Measurements from ENCODE around the gene NTPCR.
"Not testable (repeated sequence)": the region's sequence is repeated elsewhere in the genome, so short reads cannot be mapped to it uniquely, and the experiment has no call there.

The NTPCR gene

DNA sequence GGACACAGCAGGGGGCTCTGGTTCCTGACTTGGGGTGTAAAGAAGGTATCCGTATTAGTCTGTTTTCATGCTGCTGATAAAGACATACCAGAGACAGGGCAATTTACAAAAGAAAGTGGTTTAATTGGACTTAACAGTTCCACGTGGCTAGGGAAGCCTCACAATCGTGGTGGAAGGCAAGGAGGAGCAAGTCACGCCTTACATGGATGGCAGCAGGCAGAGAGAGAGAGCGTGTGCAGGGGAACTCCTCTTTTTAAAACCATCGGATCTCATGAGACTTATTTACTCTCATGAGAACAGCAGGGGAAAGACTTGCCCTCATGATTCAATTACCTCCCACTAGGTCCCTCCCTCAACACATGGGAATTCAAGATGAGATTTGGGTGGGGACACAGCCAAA lies 23.2 kb upstream of the NTPCR start:
- DNase-seq (ENCODE audit: low read depth), result not testable (repeated sequence)

DNA sequence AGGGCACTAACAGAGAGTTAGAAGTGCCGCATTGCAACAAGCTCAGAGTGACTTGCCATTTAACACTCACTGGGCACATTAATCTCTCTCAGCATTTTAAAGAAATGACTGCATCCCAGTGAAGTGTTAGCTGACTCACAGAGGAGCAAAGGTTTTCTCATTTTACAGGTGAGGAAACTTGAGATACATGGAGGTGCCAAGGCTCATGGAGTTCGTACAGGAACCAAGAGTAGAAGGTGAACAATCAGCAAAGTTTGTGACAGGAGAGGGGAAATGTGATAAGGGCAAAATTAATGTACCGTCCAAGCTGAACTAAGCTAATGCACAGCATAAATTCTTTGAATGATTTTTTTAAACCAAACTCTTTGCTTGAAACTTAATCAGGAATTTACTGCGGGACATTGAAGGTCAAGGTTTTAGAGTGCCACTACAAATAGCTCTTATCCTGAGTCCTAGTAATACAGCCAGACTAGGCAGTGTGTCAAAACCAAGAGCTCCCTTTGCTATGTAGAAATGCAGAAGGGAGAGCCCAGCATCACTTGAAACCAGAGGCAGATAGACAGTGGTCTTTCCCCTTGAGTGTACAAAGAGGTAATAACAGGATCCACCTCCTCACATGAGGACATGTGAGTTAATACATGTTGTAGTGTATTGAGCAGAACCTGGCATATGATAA lies 22.4 kb upstream of the NTPCR start:
- DNase-seq (ENCODE audit: low read depth), result no peak

DNA sequence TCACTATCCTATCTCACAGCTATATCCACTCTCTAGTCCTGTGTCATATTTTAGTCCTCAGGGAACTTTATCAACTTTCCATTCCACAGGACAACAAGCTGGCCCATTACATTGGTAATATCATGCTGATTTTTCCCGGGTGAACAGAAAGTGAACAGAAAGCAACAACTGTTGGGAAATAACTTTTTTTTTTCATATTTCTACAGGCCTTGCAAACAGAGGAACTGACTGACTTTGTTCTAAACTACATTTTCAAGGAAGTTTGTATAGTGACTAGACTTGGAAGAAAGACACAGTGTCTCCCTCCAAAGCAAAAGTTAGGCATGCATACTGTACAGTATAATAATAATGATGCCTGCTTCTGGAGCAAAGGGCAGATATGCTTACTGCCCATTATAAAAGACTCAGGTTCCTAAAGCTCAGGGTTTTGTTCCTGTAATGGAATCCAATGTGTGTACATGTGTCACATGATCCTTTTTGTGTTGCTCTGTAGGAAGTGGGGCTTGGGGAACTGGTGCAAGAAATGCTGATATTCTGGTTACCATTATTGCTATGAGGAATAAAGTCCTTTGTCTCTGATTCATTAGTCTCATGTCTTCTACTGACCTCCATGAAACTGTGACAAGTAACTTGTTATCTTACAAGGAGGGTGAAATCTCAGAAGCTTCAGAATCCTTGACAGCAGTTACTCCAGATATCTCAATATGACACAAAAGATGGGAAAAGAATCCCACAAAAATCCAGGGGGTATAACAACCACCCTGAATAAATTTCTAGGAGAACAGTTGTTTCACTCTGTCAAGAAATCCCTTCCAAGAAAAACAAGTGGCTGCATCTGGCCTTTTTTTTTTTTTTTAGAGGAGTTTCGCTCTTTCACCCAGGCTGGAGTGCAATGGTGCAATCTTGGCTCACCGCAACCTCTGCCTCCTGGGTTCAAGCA lies 17.7 kb upstream of the NTPCR start:
- no peak for DNase-seq (ENCODE audit: low read depth)

DNA sequence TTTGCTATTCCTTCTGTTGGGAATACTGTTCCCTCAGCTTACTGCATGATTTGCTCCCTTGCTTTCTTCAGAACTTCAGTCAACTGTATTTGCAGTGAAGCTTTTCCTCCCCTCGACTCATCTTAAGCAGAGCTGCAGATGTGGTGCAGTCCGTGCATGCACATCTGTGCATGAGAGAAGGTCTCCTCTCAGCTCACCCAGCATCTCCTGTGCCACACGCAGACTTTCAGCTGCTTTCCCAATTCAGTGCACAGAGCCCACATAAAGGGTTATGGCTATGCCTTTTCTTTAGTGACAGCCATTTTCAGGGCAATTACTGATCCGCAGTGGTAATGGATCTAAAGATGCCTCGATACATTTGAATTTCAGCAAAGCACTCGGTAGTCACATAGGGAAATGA lies 13.5 kb upstream of the NTPCR start:
- DNase-seq (ENCODE audit: low read depth), result no peak

DNA sequence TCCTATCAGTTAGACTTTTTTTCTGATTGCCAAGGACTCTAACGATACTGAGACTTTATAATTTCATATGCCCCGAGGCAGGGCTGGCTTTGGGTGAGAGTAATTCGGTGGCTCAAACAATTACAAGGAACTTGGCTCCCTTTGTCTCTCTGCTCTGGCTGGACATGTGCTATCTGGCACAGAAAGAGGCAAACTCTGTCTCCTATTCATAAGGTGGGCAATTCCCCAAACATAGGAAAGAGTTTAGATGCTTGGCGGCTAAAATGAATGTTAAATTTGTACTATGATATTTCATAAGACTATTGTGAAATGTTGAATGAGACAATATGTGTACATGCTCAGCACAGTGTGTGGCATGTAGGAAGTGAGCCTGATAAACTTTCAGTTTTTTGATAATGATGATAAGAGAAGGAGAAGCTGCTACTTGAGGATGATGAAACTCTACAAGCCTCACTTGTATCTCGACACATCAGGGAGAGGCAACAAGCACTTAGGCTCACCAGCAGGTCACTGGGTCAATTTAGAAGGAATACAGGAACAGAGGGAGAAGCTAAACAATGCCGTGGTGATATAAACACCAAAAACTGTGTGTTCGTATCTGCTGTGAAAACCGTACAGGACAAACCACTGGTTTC lies 12.6 kb upstream of the NTPCR start:
- DNase-seq (ENCODE audit: low read depth), result no peak

DNA sequence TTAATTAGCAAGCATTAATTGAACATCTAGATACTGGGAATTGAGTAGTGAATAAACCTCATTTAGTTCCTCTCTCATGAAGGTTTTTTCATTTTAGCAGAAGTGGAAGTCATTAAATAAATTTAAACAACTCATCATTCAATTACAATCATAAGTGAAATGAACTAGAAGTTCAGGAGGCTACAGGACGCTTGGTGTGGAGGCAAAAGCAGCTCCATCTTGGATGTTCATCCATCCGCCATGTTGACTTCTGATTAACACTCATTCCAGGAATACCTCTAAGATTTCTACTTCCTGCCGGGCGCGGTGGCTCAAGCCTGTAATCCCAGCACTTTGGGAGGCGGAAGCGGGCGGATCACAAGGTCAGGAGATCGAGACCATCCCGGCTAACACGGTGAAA lies 11.5 kb upstream of the NTPCR start:
- no peak for DNase-seq (ENCODE audit: low read depth)

DNA sequence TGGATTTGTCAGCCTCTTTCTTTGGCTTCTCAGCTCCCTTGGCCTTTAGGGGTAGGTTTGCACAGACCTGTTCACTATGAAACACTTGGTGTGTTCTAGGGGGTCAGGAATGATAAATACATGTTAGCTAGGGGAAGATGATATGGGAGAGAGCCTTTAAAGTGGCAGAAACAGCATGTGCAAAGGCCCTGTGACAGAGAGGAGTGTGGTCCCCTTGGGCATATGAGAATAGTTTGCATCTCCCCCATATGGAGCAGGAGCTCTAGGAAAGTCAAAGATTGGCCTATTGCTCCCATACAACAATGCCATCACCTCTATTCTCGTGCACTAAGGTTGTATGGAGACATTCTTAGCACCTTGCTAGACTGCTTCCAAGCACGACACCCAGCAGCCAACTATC lies 10.7 kb upstream of the NTPCR start:
- no peak for DNase-seq (ENCODE audit: low read depth)

DNA sequence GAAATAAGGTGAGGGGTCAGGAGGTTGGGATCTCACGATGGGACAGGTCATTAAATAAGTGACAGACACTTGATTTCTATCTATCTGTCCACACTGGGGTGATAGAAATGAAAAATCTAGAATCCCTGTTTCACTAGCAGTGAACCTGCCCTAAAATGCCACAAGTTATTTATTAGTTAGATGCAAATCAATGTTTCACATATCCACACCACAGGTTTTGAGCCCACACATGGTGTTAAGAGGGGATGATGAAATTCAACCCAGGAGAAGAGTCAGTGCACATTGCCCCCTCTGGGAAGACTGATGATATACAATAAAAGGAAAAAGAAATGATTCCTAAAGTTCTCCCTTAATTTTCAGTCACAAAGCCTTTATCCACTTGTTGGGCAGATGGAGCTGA lies 10.1 kb upstream of the NTPCR start:
- no peak for DNase-seq (ENCODE audit: low read depth)

DNA sequence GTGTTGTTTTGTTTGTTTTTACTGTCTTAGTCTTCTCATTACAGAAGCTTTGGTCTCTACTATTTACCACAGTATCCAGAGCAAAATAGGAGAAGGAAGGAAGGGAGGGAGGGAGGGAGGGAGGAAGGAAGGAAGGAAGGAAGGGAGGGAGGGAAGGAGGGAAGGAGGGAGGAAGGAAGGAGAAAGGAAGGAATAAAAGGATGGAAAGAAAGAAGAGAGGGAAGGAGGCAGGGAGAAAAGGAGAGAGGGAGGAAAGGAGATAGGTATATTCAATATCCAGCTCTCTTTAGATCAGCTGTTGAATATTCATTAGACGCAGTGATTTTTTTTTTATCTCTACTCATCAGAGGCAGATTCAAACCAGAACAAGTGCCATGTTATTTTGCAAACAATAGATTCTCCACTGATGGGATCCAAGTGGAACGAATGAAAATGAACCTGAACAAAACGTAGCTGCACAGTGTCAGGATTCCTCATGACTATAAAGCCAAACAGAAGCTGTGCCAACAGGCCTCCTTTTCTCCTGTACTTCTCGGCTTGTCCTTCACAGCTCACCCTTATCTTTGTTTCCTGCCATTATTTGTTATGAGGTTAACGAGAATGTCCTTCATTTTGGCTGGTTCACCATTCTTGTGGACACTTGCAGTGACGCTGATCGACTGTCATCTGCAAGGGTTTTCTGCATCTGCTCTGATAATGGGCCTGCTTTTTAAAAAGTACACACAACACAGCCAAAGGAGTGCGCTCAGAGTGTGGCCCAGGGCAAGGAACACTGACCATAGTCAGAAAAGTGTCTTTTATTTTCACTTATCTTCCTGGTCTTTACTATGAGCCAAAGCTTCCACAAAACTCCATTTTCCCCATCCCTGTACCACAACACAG lies 7.8 kb upstream of the NTPCR start:
- DNase-seq (ENCODE audit: low read depth), result no peak

DNA sequence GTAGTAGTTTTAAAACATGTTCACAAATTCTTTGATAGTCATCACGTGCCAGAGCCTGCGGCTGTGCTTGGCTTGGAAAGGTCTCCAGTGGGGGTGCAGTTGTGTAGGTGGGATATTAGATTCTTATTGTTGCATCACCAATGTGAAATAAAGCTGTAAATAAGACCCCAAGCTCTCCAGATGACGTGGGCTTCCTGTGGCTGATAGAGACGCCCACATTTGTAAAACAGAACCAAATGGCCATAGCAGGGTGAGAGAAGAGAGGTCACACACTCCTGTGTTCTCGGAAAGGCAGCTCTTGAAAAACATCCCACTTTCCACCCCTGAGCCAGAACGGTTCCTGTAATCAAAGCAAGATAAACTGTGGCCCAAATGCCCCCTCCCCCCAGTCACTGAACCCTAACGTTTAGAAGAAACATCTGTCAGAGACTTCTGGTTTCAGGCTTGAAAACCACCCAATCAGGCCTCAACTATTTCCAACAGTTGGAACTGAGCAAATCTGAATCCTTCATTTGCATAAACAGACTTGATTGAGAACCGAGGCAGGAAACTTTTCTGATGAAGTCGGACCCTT lies 6.6 kb upstream of the NTPCR start:
- DNase-seq (ENCODE audit: low read depth), result no peak

DNA sequence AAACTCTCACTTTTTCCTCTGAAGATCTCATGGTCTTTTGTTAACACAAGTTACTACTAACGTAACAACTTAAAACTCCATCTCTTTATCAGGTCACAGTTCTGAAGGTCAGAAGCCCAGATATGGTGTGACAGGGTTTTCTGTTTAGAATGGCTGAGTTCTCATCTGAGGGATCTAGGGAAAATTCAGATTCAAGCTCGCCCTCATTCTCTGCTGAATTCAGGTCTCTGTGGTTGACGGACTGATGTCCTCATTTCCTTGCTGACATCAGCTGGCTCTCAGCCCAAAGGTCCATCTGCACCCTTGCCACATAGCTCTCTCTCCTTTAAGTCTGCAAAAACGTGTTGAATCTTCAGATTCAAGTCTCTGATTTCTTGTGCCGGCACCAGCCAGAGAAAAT lies 6.1 kb upstream of the NTPCR start:
- no peak for DNase-seq (ENCODE audit: low read depth)

DNA sequence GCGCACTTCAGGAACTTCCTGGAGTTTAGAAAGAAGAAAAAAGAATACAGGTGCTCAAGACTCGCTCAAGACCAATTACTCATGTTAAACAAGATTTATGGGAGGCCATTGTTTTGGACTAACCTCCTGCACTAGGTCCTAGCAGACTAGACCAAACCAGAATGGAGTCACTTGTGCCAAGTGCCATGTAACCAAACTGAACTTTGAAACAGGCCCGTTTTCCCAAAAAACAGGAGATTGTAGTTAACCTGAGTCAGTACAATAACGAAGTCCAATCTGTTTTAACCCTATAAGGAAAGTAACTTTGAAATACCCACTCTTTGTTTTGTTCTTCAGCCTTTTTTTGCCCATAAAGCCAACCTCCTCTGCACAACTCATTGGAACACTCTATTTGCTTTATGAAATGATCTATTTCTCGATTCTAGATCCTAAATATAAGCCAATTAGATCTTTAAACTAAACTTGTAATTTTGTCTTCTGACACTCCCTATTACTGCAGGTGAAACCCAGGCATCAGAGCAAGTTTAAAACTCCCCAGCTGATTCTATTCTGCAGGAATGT lies 695 bp upstream of the NTPCR start:
- DNase-seq (ENCODE audit: low read depth), result no peak

DNA sequence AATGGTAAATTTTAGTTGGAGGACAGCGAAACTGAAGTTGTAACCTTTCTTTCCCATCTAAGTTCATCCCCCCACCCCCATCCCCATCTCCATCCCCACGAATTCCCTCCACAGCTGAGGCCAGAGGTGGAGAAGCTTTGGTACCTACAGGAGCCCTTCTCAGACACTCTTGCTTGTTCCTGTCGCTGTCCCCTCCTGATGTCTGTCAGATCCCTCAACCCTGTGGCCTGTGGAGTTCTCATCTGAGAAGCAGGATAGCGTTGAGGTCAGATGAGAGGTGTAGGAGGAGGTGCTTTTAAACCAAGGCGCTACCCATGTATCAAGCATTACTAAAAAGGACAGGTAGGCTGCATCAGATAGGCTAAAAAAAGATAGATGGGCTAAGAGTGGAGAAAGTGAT lies 769 bp downstream of the NTPCR start:
- no peak for DNase-seq (ENCODE audit: low read depth)

DNA sequence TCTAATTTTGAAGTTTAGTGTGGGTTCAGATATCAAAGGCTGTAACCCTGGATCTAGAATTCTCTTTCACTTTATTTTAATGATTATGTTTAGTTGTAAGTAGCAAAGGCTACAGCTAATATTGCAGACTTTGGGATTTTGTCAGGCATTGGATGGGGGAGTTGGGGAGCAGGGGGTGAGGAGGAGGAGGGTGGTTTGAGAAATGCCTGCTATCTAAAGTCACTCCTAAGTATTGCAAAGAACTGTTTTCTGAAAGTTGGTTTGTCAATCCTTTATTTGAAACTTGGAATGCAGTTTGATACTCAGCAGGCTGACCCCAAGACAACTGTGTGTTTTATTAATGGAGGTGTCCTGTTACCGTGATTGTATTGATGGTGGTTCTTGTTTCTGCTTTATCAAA lies 1.2 kb downstream of the NTPCR start:
- DNase-seq (ENCODE audit: low read depth), result no peak

DNA sequence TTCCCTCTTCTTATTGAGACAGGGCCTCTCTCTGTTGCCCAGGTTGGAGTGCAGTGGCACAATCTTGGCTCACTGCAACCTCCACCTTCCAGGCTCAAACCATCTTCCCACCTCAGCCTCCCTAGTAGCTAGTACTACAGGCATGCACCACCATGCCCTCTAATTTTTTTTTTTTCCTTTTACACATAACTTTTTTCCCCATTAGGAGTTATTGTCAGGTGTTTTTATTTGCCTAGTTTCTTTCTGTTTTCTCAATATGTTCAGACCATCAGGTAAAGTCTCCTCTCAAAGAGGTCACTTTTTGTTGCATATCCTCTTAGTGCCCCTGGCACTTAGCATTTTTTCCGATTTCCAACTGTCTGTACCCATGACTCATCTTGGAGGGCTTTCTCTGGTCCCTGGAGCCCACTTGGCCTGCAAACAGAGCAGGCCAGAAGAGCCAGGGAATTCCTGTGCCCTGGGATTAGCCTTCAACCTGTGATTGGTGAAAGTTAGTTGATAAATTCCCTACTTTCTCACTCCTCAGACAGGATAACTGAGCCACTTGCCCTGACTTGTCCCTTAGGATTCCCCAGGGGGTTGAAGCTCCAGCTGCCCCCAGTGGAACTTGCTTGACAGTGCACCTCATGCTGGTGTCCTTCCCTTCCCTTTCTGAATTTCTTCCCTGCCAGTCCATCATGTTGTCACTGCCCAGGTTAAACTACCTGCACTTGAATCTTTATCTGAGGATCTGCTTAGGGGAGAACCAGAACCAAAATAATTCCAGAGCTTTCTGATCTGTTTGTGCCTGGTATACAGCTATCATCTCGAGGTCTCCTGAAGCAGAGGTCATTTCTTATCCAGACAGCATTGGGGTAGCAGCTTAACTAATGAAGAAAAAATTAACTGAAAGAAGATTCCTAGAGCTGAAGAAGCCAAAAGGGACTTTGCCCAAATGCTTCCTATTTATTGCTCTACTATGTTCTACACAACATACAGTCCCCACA lies 2.4 kb downstream of the NTPCR start:
- DNase-seq (ENCODE audit: low read depth), result no peak

DNA sequence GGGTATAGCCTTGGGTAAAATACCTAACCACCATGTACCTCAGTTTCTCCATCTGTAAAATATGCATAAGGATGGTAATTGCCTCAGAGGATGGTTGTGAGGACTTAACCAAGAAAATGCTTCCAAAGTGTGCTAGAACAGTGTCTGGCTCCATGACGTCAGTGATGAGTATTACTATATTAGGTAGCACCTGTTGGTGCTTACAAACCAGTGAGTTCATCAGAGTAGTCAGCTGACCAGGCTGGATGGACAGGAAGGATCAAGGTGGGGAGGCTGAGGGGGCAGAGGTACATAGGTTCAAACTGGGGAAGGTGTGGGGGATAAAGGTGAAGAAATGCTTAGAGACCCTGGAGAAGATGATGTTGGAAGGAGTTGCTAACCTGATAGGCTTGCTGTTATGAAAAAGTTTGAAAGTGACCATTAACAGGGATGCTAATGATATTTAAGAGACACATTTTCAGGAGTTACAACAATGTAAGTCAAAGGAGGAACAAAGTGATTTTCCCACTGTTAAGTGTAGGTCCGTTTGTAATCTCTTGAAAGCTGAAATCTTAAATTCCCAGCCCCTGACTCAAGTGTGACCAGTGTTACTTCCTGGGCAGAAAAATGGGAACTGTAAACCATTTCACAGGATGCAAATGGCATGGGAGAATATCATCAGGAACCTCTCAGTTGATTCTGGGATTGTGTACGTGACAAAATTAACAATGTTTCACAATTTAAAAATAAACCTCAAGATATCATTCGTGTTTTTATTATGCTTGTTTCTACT lies 4.4 kb downstream of the NTPCR start:
- no peak for DNase-seq (ENCODE audit: low read depth)

DNA sequence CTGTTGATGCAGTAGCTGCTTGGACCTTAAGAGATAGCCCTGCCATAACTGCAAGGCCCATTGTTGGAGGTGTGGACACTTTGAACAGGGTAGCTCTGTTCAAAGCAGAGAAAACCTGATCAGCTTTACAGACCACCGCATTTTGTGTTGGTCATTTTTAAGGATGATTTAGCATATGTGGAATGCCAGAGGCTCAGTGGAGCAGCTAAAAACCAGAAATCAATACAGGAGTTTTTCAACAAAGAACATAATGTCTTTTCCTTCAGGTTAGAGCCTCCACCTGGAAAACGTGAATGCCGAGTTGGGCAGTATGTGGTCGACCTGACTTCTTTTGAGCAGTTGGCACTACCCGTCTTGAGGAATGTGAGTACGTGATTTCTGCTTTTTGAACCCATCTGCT lies 5.7 kb downstream of the NTPCR start:
- DNase-seq (ENCODE audit: low read depth), result no peak

DNA sequence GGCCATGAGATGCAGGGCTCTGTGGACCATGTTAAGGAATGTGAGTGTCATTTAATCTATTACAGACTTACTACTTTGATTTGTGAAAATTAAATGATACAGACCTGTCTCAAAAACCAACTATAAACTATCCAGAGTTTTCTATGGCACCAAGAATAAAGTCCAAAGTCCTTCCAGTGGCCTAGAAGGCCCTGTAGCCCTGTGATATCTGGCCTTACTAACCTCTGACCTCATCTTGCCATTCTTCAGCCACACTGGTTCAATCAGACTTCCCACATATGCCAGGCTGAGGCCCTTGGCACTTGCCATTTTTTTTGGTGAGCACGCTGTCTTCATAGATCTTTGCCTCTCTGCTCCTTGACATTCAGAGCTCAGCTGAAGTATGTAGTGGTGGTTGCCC lies 7.7 kb downstream of the NTPCR start:
- DNase-seq (ENCODE audit: low read depth), result no peak

All from GM04503 (cell line).